B cell (primary cell): ENCODE results near the gene ACSM2A. TPM values are rescaled to one million over a fixed set of nuclear protein-coding genes. Genes with fewer than 3 reads are reported as not detected.
"Not testable (repeated sequence)": the region's sequence is repeated elsewhere in the genome, so short reads cannot be mapped to it uniquely, and the experiment has no call there.

Source experiments
- ATAC-seq: fragments of 200-7000 bp; cut with Tn5 transposase; one replicate; pipeline ENCODE4 v1.10.0; 2021; ENCODE audit warnings: low read depth, mild to moderate bottlenecking, moderate number of reproducible peaks, moderate library complexity
- CTCF ChIA-PET: fragments of 350-600 bp; sonication (Branson Sonifier 250); formaldehyde crosslinking; loops from one replicate; lab custom pipeline; 2021; ENCODE audit warnings: antibody characterized with exemption, inconsistent platforms; lab: Charles Lee
- POLR2A ChIA-PET: fragments of 350-600 bp; sonication (Branson Sonifier 250); formaldehyde crosslinking; loops from one replicate; lab custom pipeline; 2021; ENCODE audit warnings: antibody characterized with exemption; lab: Charles Lee
- DNase-seq: peaks from one replicate; pipeline ENCODE4 v3.0.0; 2013
- H2AFZ ChIP-seq: 2 replicates; pipeline ENCODE4 v1.6.1; 2012; ENCODE audit warnings: mild to moderate bottlenecking, low read depth, low read length; ENCODE audit not compliant: insufficient read depth, poor library complexity, severe bottlenecking
- H3K27ac ChIP-seq, 2 donors: 1 replicate in 1 of 2; 2 replicates in 1 of 2; pipeline ENCODE4 v1.5.1; 2012 to 2013; ENCODE audit warnings: low read length in 2 of 2, mild to moderate bottlenecking in 2 of 2, moderate library complexity in 1 of 2
- H3K27me3 ChIP-seq, 4 experiments: fragments of 200-600 bp in 1 of 4; sonication (generic) in 1 of 4; replicated peaks in 1 of 4; 1 replicate in 2 of 4; 2 replicates in 2 of 4; pipeline versions ENCODE4 v1.6.1 to v1.7.0; 2013 to 2016; ENCODE audit warnings: low read length in 3 of 4, mild to moderate bottlenecking in 2 of 4, mixed read lengths in 1 of 4, moderate library complexity in 1 of 4; ENCODE audit not compliant: insufficient read depth in 4 of 4, control insufficient read depth in 3 of 4; ENCODE audit errors: control extremely low read depth in 1 of 4
- H3K36me3 ChIP-seq, 2 experiments: replicated peaks in 1 of 2; 1 replicate in 1 of 2; 2 replicates in 1 of 2; pipeline versions ENCODE4 v1.6.1 to v1.7.1; 2013; ENCODE audit warnings: low read length in 1 of 2; ENCODE audit not compliant: insufficient read depth in 2 of 2, control insufficient read depth in 1 of 2; ENCODE audit errors: control extremely low read depth in 1 of 2, extremely low read depth in 1 of 2
- H3K4me1 ChIP-seq, 2 donors: fragments of 200-600 bp in 1 of 2; sonication (generic) in 1 of 2; 1 replicate in 1 of 2; 2 replicates in 1 of 2; pipeline versions ENCODE4 v1.5.1 to v1.6.1; 2013 to 2017; ENCODE audit warnings: low read length in 2 of 2; ENCODE audit not compliant: control insufficient read depth in 2 of 2, insufficient read depth in 2 of 2
- H3K4me2 ChIP-seq: replicated peaks from 2 replicates; pipeline ENCODE3; 2012; ENCODE audit warnings: mild to moderate bottlenecking, low read depth, low read length; ENCODE audit not compliant: poor library complexity, severe bottlenecking
- H3K4me3 ChIP-seq, 5 experiments: fragments of 200-600 bp in 1 of 5; sonication (generic) in 1 of 5; 1 replicate in 3 of 5; 2 replicates in 2 of 5; pipeline versions ENCODE4 v1.5.1 to v1.7.0; 2011 to 2016; ENCODE audit warnings: low read length in 4 of 5, mild to moderate bottlenecking in 4 of 5, low read depth in 2 of 5, control low read depth in 1 of 5, moderate library complexity in 1 of 5; ENCODE audit not compliant: insufficient read depth in 1 of 5; ENCODE audit errors: control extremely low read depth in 1 of 5, extremely low read depth in 1 of 5
- H3K79me2 ChIP-seq: fragments of 200-600 bp; sonication (generic); one replicate; pipeline ENCODE4 v1.6.0; 2016; ENCODE audit warnings: low read length; ENCODE audit not compliant: control insufficient read depth, insufficient read depth
- H3K9ac ChIP-seq: fragments of 200-600 bp; sonication (generic); 2 replicates; pipeline ENCODE4 v1.6.1; 2017; ENCODE audit warnings: mild to moderate bottlenecking, low read length, moderate library complexity
- H3K9me3 ChIP-seq, 3 donors: one replicate each; pipeline versions ENCODE4 v1.6.1 to v1.7.1; 2013; ENCODE audit warnings: low read length in 2 of 3; ENCODE audit not compliant: control insufficient read depth in 2 of 3, insufficient read depth in 1 of 3; ENCODE audit errors: control extremely low read depth in 1 of 3
- H4K20me1 ChIP-seq: 2 replicates; pipeline ENCODE4 v1.6.0; 2012; ENCODE audit warnings: mild to moderate bottlenecking, low read length; ENCODE audit not compliant: insufficient read depth, control insufficient read depth, poor library complexity, severe bottlenecking
- H3K27ac Mint-ChIP-seq: one replicate; pipeline ENCODE4 v1.8.0; 2021; ENCODE audit warnings: mixed read lengths
- H3K27me3 Mint-ChIP-seq: one replicate; pipeline ENCODE4 v1.8.0; 2021; ENCODE audit warnings: mixed read lengths
- H3K4me1 Mint-ChIP-seq: one replicate; pipeline ENCODE4 v1.8.0; 2021; ENCODE audit warnings: mixed read lengths
- H3K4me3 Mint-ChIP-seq: one replicate; pipeline ENCODE4 v1.8.0; 2021; ENCODE audit warnings: mixed read lengths
- H3K9me3 Mint-ChIP-seq: one replicate; pipeline ENCODE4 v1.8.0; 2022; ENCODE audit warnings: mixed read lengths; ENCODE audit not compliant: insufficient read depth
- CTCF ChIP-seq: fragments of 200-600 bp; IDR thresholded peaks from one replicate; pipeline ENCODE4 v1.8.0; 2022; ENCODE audit warnings: antibody characterized with exemption, mild to moderate bottlenecking
- EZH2 ChIP-seq: IDR thresholded peaks from 2 replicates; pipeline ENCODE4 v1.6.1; 2012; ENCODE audit warnings: borderline replicate concordance, low read depth, mild to moderate bottlenecking, moderate library complexity, low read length; ENCODE audit not compliant: insufficient read depth, poor library complexity, severe bottlenecking
- WGBS: methylation state at CpG from one replicate; pipeline ENCODE4 v1.1.5; 2013; ENCODE audit warnings: missing lambda C conversion rate; ENCODE audit not compliant: insufficient coverage; 5-methylcytosine and 5-hydroxymethylcytosine counted together
- intact Hi-C: fragments of 100-400 bp; cut with micrococcal nuclease; formaldehyde crosslinking; loops from one replicate; pipeline ENCODE4 v1.10.0; 2022
- polyA plus RNA-seq: library from polyadenylated mRNA; depleted of rRNA; stranded (reverse); fragments of >200 nt; gene quantifications from 2 replicates; pipeline ENCODE4 v1.2.3, GENCODE V29; 2012
- total RNA-seq, 2 donors: library from RNA; stranded (reverse); fragments of 120-200 nt in 1 of 2; gene quantifications; 1 replicate in 1 of 2; 2 replicates in 1 of 2; pipeline versions ENCODE4 v1.2.3 to v1.2.4, GENCODE V29; 2013 to 2022

ACSM2A gene
- total and polyA plus RNA-seq, 2 donors (not counting 1 experiment from before 2014, with no cell fraction given), result not detected

GRCh38 chr16:20415541-20415940 lies 35.8 kb upstream of the ACSM2A start:
- no peak overlapping the region for H3K4me3 Mint-ChIP-seq
- Histone ChIP-seq H2AFZ (no peak overlapping the region), H3K27me3 (no peaks in the 10 kb centered on the region), H3K4me2 (no peak overlapping the region), H3K36me3 (no peaks in the 10 kb centered on the region), H4K20me1 (no peaks in the 10 kb centered on the region), H3K9ac (no peak overlapping the region), H3K9me3 (peaks cover 0 to 1% (median 0%) of the 10 kb centered on the region in 3 donors), H3K4me1 (no peaks in the 10 kb centered on the region), H3K4me3 (no peak overlapping the region), H3K27ac (no peak overlapping the region), H3K79me2 (no peaks in the 10 kb centered on the region)
- intact Hi-C loops, result no loop called here
- no peaks in the 10 kb centered on the region for H3K9me3 Mint-ChIP-seq
- H3K27me3 Mint-ChIP-seq, result peaks cover 15% of the 10 kb centered on the region
- no peaks in the 10 kb centered on the region for H3K4me1 Mint-ChIP-seq
- no CpG with 5 or more reads among the region's 1 CpG for WGBS
- DNase-seq (no peak), ATAC-seq (no peak)
- CTCF ChIA-PET, result no interaction called here
- TF ChIP-seq CTCF (no peak), EZH2 (no peak)
- POLR2A ChIA-PET, result no interaction called here
- no peak overlapping the region for H3K27ac Mint-ChIP-seq

GRCh38 chr16:20419093-20419492 lies 32.2 kb upstream of the ACSM2A start:
- H3K9ac ChIP-seq, H4K20me1 ChIP-seq, ATAC-seq, H3K27me3 Mint-ChIP-seq, H2AFZ ChIP-seq, intact Hi-C loops, H3K4me3 Mint-ChIP-seq, POLR2A ChIA-PET, H3K9me3 Mint-ChIP-seq, H3K4me2 ChIP-seq, H3K4me1 Mint-ChIP-seq, H3K27me3 ChIP-seq, H3K27ac Mint-ChIP-seq, H3K4me1 ChIP-seq, CTCF ChIA-PET, H3K36me3 ChIP-seq, H3K9me3 ChIP-seq, H3K4me3 ChIP-seq, H3K79me2 ChIP-seq, DNase-seq, H3K27ac ChIP-seq: not testable (repeated sequence)
- WGBS, result 95% methylated on average over 7 of the region's 8 CpGs

- H2AFZ ChIP-seq, DNase-seq, H3K4me1 ChIP-seq, CTCF ChIA-PET, H4K20me1 ChIP-seq, H3K27me3 Mint-ChIP-seq, H3K4me3 ChIP-seq, H3K79me2 ChIP-seq, POLR2A ChIA-PET, ATAC-seq, H3K9me3 Mint-ChIP-seq, H3K27ac Mint-ChIP-seq, H3K36me3 ChIP-seq, intact Hi-C loops, H3K4me2 ChIP-seq, H3K4me3 Mint-ChIP-seq, H3K4me1 Mint-ChIP-seq, H3K9ac ChIP-seq, H3K27ac ChIP-seq, H3K27me3 ChIP-seq, H3K9me3 ChIP-seq: not testable (repeated sequence)
- no CpG with 5 or more reads among the region's 2 CpGs for WGBS
Observed at GRCh38 chr16:20421748-20422147, 29.6 kb upstream of the ACSM2A start.
